ENCODE data around the gene STAB2.

STAB2 gene

DNA sequence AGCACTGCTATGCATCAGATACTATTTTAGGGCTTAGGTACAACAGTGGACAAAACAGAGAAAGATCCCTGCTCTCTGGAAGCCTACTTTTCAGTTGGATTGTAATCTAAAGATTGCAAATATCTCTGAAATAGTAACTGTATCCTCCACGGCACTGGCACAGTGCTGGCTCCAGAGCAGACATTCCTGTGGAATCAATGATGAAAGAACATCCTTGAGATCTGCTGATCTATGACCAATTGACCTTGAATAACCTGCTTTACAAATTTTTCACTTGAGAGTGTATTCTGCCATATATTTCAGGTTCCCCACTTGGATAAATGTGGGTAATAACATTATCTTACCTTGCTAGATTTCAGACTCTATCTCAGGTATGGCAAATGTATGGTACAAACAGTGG lies 3.2 kb downstream of the STAB2 start:
- DNase-seq (ENCODE audit: low read depth, low spot score), result no peak
- no peak overlapping the region for H3K9ac ChIP-seq (ENCODE audit: insufficient read length)
- H3K27ac ChIP-seq, result no peak overlapping the region
- TF ChIP-seq POLR2AphosphoS5 (IDR thresholded peaks at IDR 0.05; ENCODE audit: borderline replicate concordance, low read depth, low read length) (no peak), FOXP2 (optimal IDR thresholded peaks at IDR 0.05; ENCODE audit: control extremely low read depth, extremely low read length, insufficient read depth) (no peak)
- H3K9me3 ChIP-seq (ENCODE audit: low read depth, low read length), result no peaks in the 10 kb centered on the region
- no peaks in the 10 kb centered on the region for H3K36me3 ChIP-seq (ENCODE audit: insufficient read depth, low read length)
- no peak overlapping the region for H3K4me3 ChIP-seq

DNA sequence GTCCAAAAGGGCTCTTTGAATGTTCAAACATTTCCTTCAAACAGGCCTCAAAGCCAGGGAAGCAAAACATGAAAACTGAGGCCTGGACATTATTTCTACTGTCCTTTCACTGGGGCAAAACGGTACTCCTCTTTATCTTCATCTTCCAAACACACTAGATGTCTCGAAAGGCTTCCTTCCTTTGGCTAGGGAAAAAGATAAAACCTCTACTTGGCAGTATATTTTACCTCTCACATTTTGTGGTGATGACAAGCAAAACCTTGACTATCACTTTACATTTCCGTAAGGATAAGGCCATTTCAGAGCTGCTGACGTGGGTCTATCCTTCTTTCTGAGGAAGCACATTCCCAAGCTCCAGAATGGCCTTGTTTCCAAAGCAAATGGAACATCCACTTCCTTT lies 9.9 kb downstream of the STAB2 start:
- Histone ChIP-seq H3K9ac (ENCODE audit: insufficient read length) (no peak overlapping the region), H3K27ac (no peak overlapping the region), H3K9me3 (ENCODE audit: low read depth, low read length) (no peaks in the 10 kb centered on the region), H3K36me3 (ENCODE audit: insufficient read depth, low read length) (no peaks in the 10 kb centered on the region), H3K4me3 (no peak overlapping the region)
- no peak for DNase-seq (ENCODE audit: low read depth, low spot score)
- TF ChIP-seq EZH2 (IDR thresholded peaks at IDR 0.05), result no peak
- TF ChIP-seq POLR2AphosphoS5 (IDR thresholded peaks at IDR 0.05; ENCODE audit: borderline replicate concordance, low read depth, low read length), result no peak
- no peak for TF ChIP-seq FOXP2 (optimal IDR thresholded peaks at IDR 0.05; ENCODE audit: control extremely low read depth, extremely low read length, insufficient read depth)

DNA sequence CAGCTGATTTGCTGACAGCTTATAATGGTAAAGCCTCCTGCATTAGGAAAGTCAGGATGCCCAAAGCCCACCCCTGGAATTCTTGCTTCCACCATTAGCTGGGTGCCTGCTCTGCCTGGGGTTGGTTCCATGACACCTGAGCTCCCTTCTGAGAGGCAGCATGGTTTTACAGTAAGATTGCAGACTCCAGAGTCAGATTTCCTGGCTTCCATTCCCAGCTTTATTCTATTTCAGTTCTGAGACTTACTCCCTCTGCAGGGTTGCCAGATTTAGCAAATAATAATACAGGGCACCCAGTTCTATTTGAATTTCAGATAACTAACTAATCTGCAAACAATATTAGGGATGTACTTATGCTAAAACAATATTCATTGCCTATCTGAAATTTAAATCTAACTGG lies 12.2 kb downstream of the STAB2 start:
- DNase-seq (ENCODE audit: low read depth, low spot score), result no peak
- Histone ChIP-seq H3K4me3 (no peak overlapping the region), H3K9me3 (ENCODE audit: low read depth, low read length) (no peaks in the 10 kb centered on the region), H3K36me3 (ENCODE audit: insufficient read depth, low read length) (no peaks in the 10 kb centered on the region), H3K27ac (no peak overlapping the region), H3K9ac (ENCODE audit: insufficient read length) (no peak overlapping the region)
- TF ChIP-seq EZH2 (IDR thresholded peaks at IDR 0.05) (no peak), POLR2AphosphoS5 (IDR thresholded peaks at IDR 0.05; ENCODE audit: borderline replicate concordance, low read depth, low read length) (no peak), FOXP2 (optimal IDR thresholded peaks at IDR 0.05; ENCODE audit: control extremely low read depth, extremely low read length, insufficient read depth) (no peak)

DNA sequence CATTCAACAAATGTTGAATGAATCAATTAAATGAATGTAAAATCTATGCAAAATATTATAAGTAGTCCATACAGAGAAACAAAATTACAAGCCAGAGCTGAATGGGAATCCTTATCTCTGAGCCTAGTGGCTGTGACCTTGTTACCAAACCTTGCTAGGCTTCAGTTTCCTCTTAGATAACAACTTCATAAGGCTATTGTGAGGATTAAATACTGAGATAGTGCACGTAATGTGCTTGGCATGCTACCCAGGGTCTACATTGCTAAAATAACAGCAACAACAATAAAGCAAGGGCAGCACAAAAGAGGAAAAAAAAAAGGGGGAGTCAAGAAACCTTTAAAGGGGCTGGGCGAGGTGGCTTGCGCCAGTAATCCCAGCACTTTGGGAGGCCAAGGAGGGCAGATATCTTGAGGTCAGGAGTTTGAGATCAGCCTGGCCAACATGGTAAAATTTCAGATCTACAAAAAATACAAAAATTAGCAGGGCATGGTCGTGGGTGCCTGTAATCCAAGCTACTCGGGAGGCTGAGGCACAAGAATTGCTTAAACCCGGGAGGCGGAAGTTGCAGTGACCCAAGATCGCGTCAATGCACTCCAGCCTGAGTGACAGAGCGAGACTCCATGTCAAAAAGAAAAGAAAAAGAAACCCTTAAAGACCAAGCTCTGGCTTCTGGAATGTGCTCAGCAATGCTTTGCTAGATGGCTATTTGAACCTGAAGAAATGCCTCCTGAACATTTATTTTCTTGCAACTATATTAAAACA lies 14.1 kb downstream of the STAB2 start:
- Histone ChIP-seq H3K4me3 (no peak overlapping the region), H3K9ac (ENCODE audit: insufficient read length) (no peak overlapping the region), H3K36me3 (ENCODE audit: insufficient read depth, low read length) (no peaks in the 10 kb centered on the region), H3K27ac (no peak overlapping the region), H3K9me3 (ENCODE audit: low read depth, low read length) (no peaks in the 10 kb centered on the region)
- no peak for TF ChIP-seq EZH2 (IDR thresholded peaks at IDR 0.05)
- no peak for TF ChIP-seq FOXP2 (optimal IDR thresholded peaks at IDR 0.05; ENCODE audit: control extremely low read depth, extremely low read length, insufficient read depth)
- TF ChIP-seq POLR2AphosphoS5 (IDR thresholded peaks at IDR 0.05; ENCODE audit: borderline replicate concordance, low read depth, low read length), result no peak
- no peak for DNase-seq (ENCODE audit: low read depth, low spot score)

DNA sequence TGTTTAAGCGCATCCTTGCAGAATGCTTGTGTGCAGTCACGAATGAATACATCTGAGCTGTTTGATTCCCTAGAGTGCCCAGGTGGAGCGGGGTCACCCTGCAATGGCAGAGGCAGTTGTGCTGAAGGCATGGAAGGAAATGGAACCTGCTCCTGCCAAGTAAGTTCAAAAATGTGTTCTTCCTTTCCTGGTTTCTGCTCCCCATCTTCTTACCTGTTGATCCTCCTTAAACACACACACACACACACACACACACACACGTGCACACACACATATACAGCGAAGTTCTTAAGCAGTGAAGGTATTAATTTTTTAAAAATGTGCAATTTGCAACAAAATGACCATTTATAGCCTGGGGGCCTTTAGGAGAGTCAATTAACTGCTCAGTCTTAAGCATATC lies 33.3 kb downstream of the STAB2 start:
- H3K36me3 ChIP-seq (ENCODE audit: insufficient read depth, low read length), result no peaks in the 10 kb centered on the region
- DNase-seq (ENCODE audit: low read depth, low spot score), result no peak
- H3K9me3 ChIP-seq (ENCODE audit: low read depth, low read length), result no peaks in the 10 kb centered on the region
- H3K9ac ChIP-seq (ENCODE audit: insufficient read length), result no peak overlapping the region
- no peak overlapping the region for H3K27ac ChIP-seq
- no peak overlapping the region for H3K4me3 ChIP-seq
- TF ChIP-seq EZH2 (IDR thresholded peaks at IDR 0.05) (no peak), POLR2AphosphoS5 (IDR thresholded peaks at IDR 0.05; ENCODE audit: borderline replicate concordance, low read depth, low read length) (no peak), FOXP2 (optimal IDR thresholded peaks at IDR 0.05; ENCODE audit: control extremely low read depth, extremely low read length, insufficient read depth) (no peak)

DNA sequence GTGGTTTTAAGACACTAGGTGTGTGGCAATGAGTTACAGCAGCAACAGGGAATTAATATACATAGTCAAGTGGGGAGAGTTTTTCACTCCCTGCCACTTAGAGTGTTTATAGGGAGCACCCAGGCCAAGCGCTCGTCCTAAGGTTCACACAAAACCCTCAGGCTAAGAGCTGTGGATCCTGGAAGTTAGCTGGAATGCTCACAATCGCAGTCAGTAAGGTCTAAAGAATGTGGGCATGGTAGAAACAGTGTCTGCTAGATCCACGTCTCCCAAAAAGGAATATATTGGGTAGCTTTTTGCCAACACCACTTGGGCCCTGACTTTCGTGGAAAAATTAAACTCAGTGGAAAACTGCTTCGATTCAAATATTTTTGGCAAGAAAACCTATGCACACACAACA lies 36.6 kb downstream of the STAB2 start:
- no peaks in the 10 kb centered on the region for H3K36me3 ChIP-seq (ENCODE audit: insufficient read depth, low read length)
- no peak for DNase-seq (ENCODE audit: low read depth, low spot score)
- H3K9ac ChIP-seq (ENCODE audit: insufficient read length), result no peak overlapping the region
- no peak for TF ChIP-seq POLR2AphosphoS5 (IDR thresholded peaks at IDR 0.05; ENCODE audit: borderline replicate concordance, low read depth, low read length)
- no peak for TF ChIP-seq FOXP2 (optimal IDR thresholded peaks at IDR 0.05; ENCODE audit: control extremely low read depth, extremely low read length, insufficient read depth)
- no peaks in the 10 kb centered on the region for H3K9me3 ChIP-seq (ENCODE audit: low read depth, low read length)
- no peak overlapping the region for H3K27ac ChIP-seq
- no peak overlapping the region for H3K4me3 ChIP-seq

DNA sequence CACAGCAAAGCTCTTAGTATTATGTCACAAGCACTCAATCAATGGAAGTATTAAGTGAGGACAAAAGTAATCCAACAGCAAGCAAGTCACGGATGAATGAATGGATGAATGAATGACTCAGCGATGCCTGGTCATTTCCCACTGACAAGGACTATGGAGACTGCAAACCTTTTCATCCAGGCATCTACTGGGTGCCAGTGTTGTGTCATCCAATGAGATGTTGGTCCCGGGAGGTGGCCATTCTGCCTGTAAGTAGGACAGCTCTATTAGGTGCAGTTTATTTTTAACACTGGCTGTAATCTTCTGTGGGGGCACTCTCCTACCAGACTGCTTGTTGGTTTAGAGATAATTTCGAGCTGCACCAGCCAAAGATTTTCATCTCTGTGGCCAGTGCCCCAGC lies 39.4 kb downstream of the STAB2 start:
- Histone ChIP-seq H3K9me3 (ENCODE audit: low read depth, low read length) (no peaks in the 10 kb centered on the region), H3K4me3 (no peak overlapping the region), H3K36me3 (ENCODE audit: insufficient read depth, low read length) (no peaks in the 10 kb centered on the region), H3K9ac (ENCODE audit: insufficient read length) (no peak overlapping the region), H3K27ac (no peak overlapping the region)
- DNase-seq (ENCODE audit: low read depth, low spot score), result no peak
- no peak for TF ChIP-seq FOXP2 (optimal IDR thresholded peaks at IDR 0.05; ENCODE audit: control extremely low read depth, extremely low read length, insufficient read depth)
- no peak for TF ChIP-seq EZH2 (IDR thresholded peaks at IDR 0.05)
- TF ChIP-seq POLR2AphosphoS5 (IDR thresholded peaks at IDR 0.05; ENCODE audit: borderline replicate concordance, low read depth, low read length), result no peak

DNA sequence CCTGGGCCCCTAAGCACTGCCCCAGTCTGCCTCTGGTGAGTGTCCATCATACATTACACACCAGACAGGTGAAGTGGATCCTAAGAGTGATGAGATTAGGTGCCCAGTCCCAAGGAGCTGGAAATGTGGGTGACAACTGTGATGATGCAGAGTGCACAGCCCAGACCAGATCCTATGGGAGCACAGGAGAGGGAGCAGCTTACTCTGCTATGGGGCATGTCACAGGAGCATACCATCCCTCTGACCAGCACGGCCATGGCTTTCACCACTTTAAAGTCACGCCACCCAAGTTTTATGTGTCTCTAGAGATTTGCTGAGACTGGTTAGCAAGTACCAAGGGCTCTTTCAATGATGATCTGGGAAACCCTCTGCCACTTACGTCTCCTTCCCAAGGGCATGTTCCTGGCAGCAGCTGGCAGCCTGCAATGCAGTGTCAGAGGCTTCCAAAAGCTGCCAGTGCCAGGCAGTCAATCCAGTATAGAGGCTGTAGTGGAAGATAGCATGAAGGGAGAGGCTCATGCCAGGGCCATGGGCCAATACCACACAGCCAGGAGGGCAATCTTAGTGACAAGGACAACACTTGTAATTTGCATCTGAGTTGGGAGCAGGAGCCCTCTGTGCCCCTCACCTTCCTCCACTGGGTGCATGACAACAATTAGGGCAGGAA lies 40.2 kb downstream of the STAB2 start:
- H3K4me3 ChIP-seq, result no peak overlapping the region
- no peaks in the 10 kb centered on the region for H3K36me3 ChIP-seq (ENCODE audit: insufficient read depth, low read length)
- DNase-seq (ENCODE audit: low read depth, low spot score), result no peak
- no peaks in the 10 kb centered on the region for H3K9me3 ChIP-seq (ENCODE audit: low read depth, low read length)
- H3K9ac ChIP-seq (ENCODE audit: insufficient read length), result no peak overlapping the region
- H3K27ac ChIP-seq, result no peak overlapping the region
- TF ChIP-seq EZH2 (IDR thresholded peaks at IDR 0.05) (no peak), FOXP2 (optimal IDR thresholded peaks at IDR 0.05; ENCODE audit: control extremely low read depth, extremely low read length, insufficient read depth) (no peak), POLR2AphosphoS5 (IDR thresholded peaks at IDR 0.05; ENCODE audit: borderline replicate concordance, low read depth, low read length) (no peak)
